Kidney (tissue), 14 donors: ENCODE results near the gene TAC4. TPM values are rescaled to one million over a fixed set of nuclear protein-coding genes. Genes with fewer than 3 reads are reported as not detected.

ENCODE experiments used
- DNase-seq, 5 donors: peaks; one replicate each; pipeline ENCODE4 v3.0.0-alpha.2; 2013 to 2020
- FAIRE-seq: peaks from 2 replicates; lab custom pipeline; 2012; peaks lifted over from hg19 to GRCh38; lab: Jason Lieb, UNC
- H3K27ac ChIP-seq, 2 donors: one replicate each; pipeline ENCODE4 v1.7.0; 2013; ENCODE audit warnings: low read depth in 2 of 2, low read length in 2 of 2, inconsistent platforms in 1 of 2
- H3K27me3 ChIP-seq: one replicate; pipeline ENCODE4 v1.7.1; 2013; ENCODE audit warnings: low read length, inconsistent platforms; ENCODE audit not compliant: control insufficient read depth, insufficient read depth
- H3K36me3 ChIP-seq, 3 donors: one replicate each; pipeline versions ENCODE4 v1.7.0 to v1.7.1; 2013; ENCODE audit warnings: low read length in 3 of 3, control low read depth in 1 of 3, inconsistent platforms in 1 of 3; ENCODE audit not compliant: insufficient read depth in 3 of 3, control insufficient read depth in 2 of 3
- H3K4me1 ChIP-seq, 3 donors: one replicate each; pipeline versions ENCODE4 v1.7.0 to v1.7.1; 2013; ENCODE audit warnings: low read length in 3 of 3, inconsistent platforms in 1 of 3, low read depth in 1 of 3; ENCODE audit not compliant: control insufficient read depth in 2 of 3, insufficient read depth in 2 of 3
- H3K4me3 ChIP-seq, 3 donors: one replicate each; pipeline versions ENCODE4 v1.7.0 to v1.8.1; 2013; ENCODE audit warnings: low read length in 3 of 3, control low read depth in 1 of 3, inconsistent platforms in 1 of 3
- H3K9ac ChIP-seq, 3 donors: one replicate each; pipeline versions ENCODE4 v1.7.0 to v1.7.1; 2013; ENCODE audit warnings: low read length in 3 of 3, control low read depth in 1 of 3, inconsistent platforms in 1 of 3
- H3K9me3 ChIP-seq, 3 donors: one replicate each; pipeline versions ENCODE4 v1.7.0 to v1.7.1; 2013; ENCODE audit warnings: low read length in 3 of 3, control low read depth in 1 of 3, inconsistent platforms in 1 of 3; ENCODE audit not compliant: control insufficient read depth in 2 of 3, insufficient read depth in 1 of 3
- intact Hi-C: fragments of 100-400 bp; cut with DNase I; formaldehyde crosslinking; loops from one replicate; pipeline ENCODE4 v1.11.1; 2022
- polyA plus RNA-seq: library from polyadenylated mRNA; stranded (reverse); fragments of 350-450 nt; fragmentation: Illumina TruSeq; extraction: RNeasy Lipid Tissue Mini Kit (QIAGEN cat#74804); gene quantifications from one replicate; pipeline ENCODE4 v1.2.3, GENCODE V29; 2014; ENCODE audit warnings: low read depth, low replicate concordance; ENCODE audit not compliant: insufficient read depth
- total RNA-seq: library from RNA; stranded (reverse); fragmentation: NEBNext Ultra II Directional; extraction: Animal tissue kit (Norgen Biotek cat#: 25700); gene quantifications from one replicate; pipeline ENCODE4 v1.2.1, GENCODE V29; 2021
- TF ChIP-seq, protein P1 (sequence below): IDR thresholded peaks from 3 replicates; pipeline ENCODE4 v1.5.1; 2012; ENCODE audit warnings: mild to moderate bottlenecking, moderate library complexity, borderline replicate concordance; ENCODE audit not compliant: insufficient read depth; ENCODE audit errors: extremely low read depth
- donor health status: control.
- donor health status: control.
- donor health status: control.
- donor health status: control.
- donor health status: control.
- donor health status: DM: yes; HTN: yes; CAD: no.
- donor health status: Normal renal cell carcinoma (clear cell type).

The TAC4 gene
- total and polyA plus RNA-seq, 2 donors from 2014 or later, result 0.47 TPM; not detected in 1

DNA sequence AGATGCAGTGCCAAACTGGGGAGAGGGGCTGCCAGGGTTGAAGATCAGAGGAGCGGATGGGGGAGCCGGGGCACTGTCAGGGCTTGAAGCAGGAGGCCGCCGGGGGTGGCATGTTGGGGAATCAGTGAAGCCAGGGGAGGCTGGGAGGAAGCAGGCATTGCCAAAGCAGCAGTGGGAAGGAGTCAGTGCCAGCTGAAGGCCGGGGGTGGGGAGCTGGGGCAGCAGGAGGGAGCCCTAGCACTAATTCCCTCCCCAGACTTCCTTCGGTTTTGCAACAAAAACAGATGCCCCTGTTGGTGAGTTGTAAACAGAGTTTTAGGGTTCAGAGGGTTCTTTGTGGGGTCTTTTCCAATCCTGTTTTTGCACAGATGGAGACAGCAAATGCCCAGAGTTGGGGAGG, 10.9 kb upstream of the TAC4 start:
- Histone ChIP-seq H3K9me3 (no peaks in the 10 kb centered on the region), H3K27ac (no peak overlapping the region), H3K27me3 (no peaks in the 10 kb centered on the region), H3K9ac (no peak overlapping the region), H3K4me1 (no peaks in the 10 kb centered on the region), H3K4me3 (no peak overlapping the region), H3K36me3 (no peaks in the 10 kb centered on the region)
- intact Hi-C loops, result no loop called here
- TF ChIP-seq, protein P1, sequence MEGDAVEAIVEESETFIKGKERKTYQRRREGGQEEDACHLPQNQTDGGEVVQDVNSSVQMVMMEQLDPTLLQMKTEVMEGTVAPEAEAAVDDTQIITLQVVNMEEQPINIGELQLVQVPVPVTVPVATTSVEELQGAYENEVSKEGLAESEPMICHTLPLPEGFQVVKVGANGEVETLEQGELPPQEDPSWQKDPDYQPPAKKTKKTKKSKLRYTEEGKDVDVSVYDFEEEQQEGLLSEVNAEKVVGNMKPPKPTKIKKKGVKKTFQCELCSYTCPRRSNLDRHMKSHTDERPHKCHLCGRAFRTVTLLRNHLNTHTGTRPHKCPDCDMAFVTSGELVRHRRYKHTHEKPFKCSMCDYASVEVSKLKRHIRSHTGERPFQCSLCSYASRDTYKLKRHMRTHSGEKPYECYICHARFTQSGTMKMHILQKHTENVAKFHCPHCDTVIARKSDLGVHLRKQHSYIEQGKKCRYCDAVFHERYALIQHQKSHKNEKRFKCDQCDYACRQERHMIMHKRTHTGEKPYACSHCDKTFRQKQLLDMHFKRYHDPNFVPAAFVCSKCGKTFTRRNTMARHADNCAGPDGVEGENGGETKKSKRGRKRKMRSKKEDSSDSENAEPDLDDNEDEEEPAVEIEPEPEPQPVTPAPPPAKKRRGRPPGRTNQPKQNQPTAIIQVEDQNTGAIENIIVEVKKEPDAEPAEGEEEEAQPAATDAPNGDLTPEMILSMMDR, result no peak
- DNase-seq (no peak), FAIRE-seq (no peak)

GRCh38 chr17:49854126-49854525, 6.3 kb upstream of the TAC4 start:
- no peaks in the 10 kb centered on the region for H3K9me3 ChIP-seq
- no peak overlapping the region for H3K27ac ChIP-seq
- H3K27me3 ChIP-seq, result no peaks in the 10 kb centered on the region
- H3K4me1 ChIP-seq, result peaks cover 0 to 7% (median 0%) of the 10 kb centered on the region in 3 donors
- TF ChIP-seq, protein P1, result no peak
- FAIRE-seq, result no peak
- no peak overlapping the region for H3K4me3 ChIP-seq
- H3K36me3 ChIP-seq, result no peaks in the 10 kb centered on the region
- intact Hi-C loops, result no loop called here
- no peak overlapping the region for H3K9ac ChIP-seq
- DNase-seq, result no peak

DNA sequence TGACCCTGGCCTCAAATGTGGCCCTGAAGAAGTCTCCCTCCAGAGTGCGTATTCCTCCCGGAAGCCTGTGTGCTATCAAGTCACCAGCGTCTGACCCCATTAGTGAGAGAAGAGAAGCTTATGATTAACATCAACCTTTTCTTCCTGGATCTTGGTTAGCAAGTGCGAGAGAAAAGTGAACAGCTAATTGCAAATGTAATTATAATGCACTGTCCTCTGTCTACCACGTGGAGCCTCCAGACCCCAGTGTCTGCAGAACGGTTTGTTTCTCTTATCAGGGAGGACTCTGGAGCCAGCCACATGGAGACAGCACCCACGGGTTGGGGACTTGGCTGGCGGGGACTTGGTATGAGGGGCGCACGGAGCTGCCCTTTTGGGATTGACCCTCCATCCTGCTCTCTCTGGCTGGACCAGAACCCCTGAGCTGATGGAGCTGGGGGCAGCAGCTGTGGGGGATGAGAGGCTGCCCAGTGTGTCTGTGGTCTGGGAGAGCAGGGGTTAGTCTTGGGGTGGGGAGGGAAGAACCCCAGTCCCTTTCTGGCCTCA, 5.7 kb upstream of the TAC4 start:
- FAIRE-seq, result no peak
- TF ChIP-seq, protein P1, result no peak
- H3K4me1 ChIP-seq, result peaks cover 0 to 7% (median 0%) of the 10 kb centered on the region in 3 donors

More for the DNA sequence above, 5.7 kb upstream of the TAC4 start:
- intact Hi-C loops, result no loop called here
- H3K27me3 ChIP-seq, result no peaks in the 10 kb centered on the region
- no peak overlapping the region for H3K4me3 ChIP-seq
- H3K9me3 ChIP-seq, result no peaks in the 10 kb centered on the region
- H3K9ac ChIP-seq, result no peak overlapping the region
- H3K27ac ChIP-seq, result no peak overlapping the region
- no peaks in the 10 kb centered on the region for H3K36me3 ChIP-seq
- no peak for DNase-seq
